Spleen (tissue), 7 donors: ENCODE results near the gene TIGD6.

Source experiments
- POLR2A ChIP-seq, 3 donors: fragments of 450-650 bp; IDR thresholded peaks; one replicate each; pipeline ENCODE4 v1.5.1; 2017; ENCODE audit warnings: antibody characterized with exemption in 3 of 3, mild to moderate bottlenecking in 1 of 3
- POLR2AphosphoS5 ChIP-seq, 3 donors: sonication (generic); formaldehyde crosslinking; IDR thresholded peaks; one replicate each; pipeline ENCODE4 v1.5.1; 2017; ENCODE audit warnings: antibody characterized with exemption in 3 of 3
- TF ChIP-seq, protein P1 (sequence below), 11 experiments: fragments of 200-600 bp in 7 of 11; fragments of 450-650 bp in 4 of 11; sonication (generic) in 4 of 11; IDR thresholded peaks in 8 of 11; conservative IDR thresholded peaks in 3 of 11; 1 replicate in 7 of 11; 2 replicates in 4 of 11; pipeline versions ENCODE4 v1.4.0 to v1.8.0; 2016 to 2021; ENCODE audit warnings: antibody characterized with exemption in 11 of 11, inconsistent platforms in 4 of 11, mild to moderate bottlenecking in 1 of 11
- donor health status: DM: no; HTN: no; CAD: no; lungs with moderate emphysema.
- donor health status: DM: no; HTN: no; CAD: no.
- donor health status: DM: no; HTN: no; CAD: no.

DNA sequence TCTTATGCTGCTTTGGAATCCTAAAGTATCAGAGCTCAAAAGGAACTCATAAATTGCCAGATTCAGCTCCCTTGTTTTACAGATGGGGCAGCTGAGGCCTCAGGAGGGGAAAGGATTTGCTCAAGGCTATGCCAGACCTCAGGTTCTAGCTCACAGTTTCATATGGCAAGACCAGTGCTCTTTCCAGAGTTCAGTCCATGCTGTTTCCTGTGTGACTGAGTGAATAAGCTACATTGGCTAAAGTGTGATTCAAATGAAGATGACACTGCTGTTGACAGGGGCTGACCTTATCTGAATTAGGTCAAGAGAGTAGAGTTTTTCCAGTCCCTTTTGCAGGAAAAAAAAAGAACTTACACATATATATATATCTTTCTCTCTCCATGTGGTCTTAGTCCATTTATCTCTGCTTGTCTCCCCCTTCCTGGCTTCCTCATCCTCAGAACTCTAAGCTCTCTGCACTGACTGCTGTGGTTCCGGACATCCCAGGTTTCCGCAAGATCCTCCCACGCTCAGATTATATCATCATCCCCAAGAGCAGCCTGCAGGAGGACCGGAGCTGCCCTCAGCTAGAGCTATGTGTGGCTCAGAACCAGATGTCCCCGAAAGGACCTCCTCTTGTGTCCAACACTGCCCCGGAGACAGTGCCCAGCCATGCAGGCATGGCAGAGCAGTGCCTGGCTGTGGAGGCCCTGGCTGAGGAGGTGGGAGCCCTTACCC lies 9.4 kb upstream of the TIGD6 start:
- TF ChIP-seq, protein P1, sequence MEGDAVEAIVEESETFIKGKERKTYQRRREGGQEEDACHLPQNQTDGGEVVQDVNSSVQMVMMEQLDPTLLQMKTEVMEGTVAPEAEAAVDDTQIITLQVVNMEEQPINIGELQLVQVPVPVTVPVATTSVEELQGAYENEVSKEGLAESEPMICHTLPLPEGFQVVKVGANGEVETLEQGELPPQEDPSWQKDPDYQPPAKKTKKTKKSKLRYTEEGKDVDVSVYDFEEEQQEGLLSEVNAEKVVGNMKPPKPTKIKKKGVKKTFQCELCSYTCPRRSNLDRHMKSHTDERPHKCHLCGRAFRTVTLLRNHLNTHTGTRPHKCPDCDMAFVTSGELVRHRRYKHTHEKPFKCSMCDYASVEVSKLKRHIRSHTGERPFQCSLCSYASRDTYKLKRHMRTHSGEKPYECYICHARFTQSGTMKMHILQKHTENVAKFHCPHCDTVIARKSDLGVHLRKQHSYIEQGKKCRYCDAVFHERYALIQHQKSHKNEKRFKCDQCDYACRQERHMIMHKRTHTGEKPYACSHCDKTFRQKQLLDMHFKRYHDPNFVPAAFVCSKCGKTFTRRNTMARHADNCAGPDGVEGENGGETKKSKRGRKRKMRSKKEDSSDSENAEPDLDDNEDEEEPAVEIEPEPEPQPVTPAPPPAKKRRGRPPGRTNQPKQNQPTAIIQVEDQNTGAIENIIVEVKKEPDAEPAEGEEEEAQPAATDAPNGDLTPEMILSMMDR (IDR thresholded peaks at IDR 0.05 in 8 of 11, conservative IDR thresholded peaks at IDR 0.05 in 3 of 11): no peak
- TF ChIP-seq POLR2A (IDR thresholded peaks at IDR 0.05) (no peak), POLR2AphosphoS5 (IDR thresholded peaks at IDR 0.05) (no peak)
